ENCODE results near the gene PTGES3.

The PTGES3 gene

GRCh38 chr12:56637621-56638020, 50.5 kb downstream of the PTGES3 start:
- TF ChIP-seq CTCF (IDR thresholded peaks at IDR 0.05): no peak

- peak; percentile 66 for TF ChIP-seq CTCF (IDR thresholded peaks at IDR 0.05)
These were observed 51.2 kb downstream of the PTGES3 start for GRCh38 chr12:56636675-56637540.

GRCh38 chr12:56635806-56636674, 52.0 kb downstream of the PTGES3 start:
- TF ChIP-seq CTCF (IDR thresholded peaks at IDR 0.05): no peak

- TF ChIP-seq CTCF (IDR thresholded peaks at IDR 0.05): peak; percentile 45
These were observed 53.0 kb downstream of the PTGES3 start for GRCh38 chr12:56634837-56635791.

- TF ChIP-seq CTCF (IDR thresholded peaks at IDR 0.05): no peak
These were observed 53.7 kb downstream of the PTGES3 start for GRCh38 chr12:56634242-56634836.

GRCh38 chr12:56633468-56634241, 54.4 kb downstream of the PTGES3 start:
- no peak for TF ChIP-seq CTCF (IDR thresholded peaks at IDR 0.05)

All from LNCAP (cell line).